ENCODE results near the gene CHMP1A. TPM values are rescaled to one million over a fixed set of nuclear protein-coding genes. Genes with fewer than 3 reads are reported as not detected.
A peak's percentile ranks its signal among the peaks of the same experiment; 100 is the strongest.

The CHMP1A gene
- total and polyA plus RNA-seq, 2 experiments from 2014 or later = 42.3 to 81.9 TPM

- Histone ChIP-seq H3K4me2 (peak overlapping the region; percentile 69), H3K27ac (ENCODE audit: low read depth) (no peak overlapping the region), H3K4me3 (peak overlapping the region; percentile 36; the same call in 1 of the 2 replicates), H3K27me3 (ENCODE audit: insufficient read depth) (no peaks in the 10 kb centered on the region), H2AFZ (peak overlapping the region; percentile 80; the same call in 1 of the 2 replicates), H3K4me1 (ENCODE audit: insufficient read depth) (peaks cover 11% of the 10 kb centered on the region), H4K20me1 (replicated peaks; ENCODE audit: insufficient read depth) (no peaks in the 10 kb centered on the region), H3F3A (replicated peaks; ENCODE audit: low read depth) (no peaks in the 10 kb centered on the region), H3K79me2 (replicated peaks; ENCODE audit: insufficient read depth) (no peaks in the 10 kb centered on the region), H3K36me3 (ENCODE audit: insufficient read depth) (no peaks in the 10 kb centered on the region), H3K9me2 (ENCODE audit: insufficient read depth) (no peaks in the 10 kb centered on the region)
- ATAC-seq (peak; percentile 68), DNase-seq (ENCODE audit: low spot score) (peak; percentile 80)
- Mint-ChIP-seq H3K36me3 (ENCODE audit: low read depth) (no peaks in the 10 kb centered on the region), H3K9me3 (no peaks in the 10 kb centered on the region), H3K4me1 (peaks cover 11% of the 10 kb centered on the region), H3K27me3 (ENCODE audit: insufficient read depth, low read depth, poor library complexity) (peaks cover 12% of the 10 kb centered on the region), H3K4me3 (no peak overlapping the region; the same call in 2 of the 3 replicates), H3K27ac (no peak overlapping the region)
- no peak for TF ChIP-seq EZH2 (IDR thresholded peaks at IDR 0.05; ENCODE audit: low read depth, unreplicated experiment)
- TF ChIP-seq EZH2phosphoT487 (IDR thresholded peaks at IDR 0.05; ENCODE audit: unreplicated experiment) = no peak
- TF ChIP-seq STAT1 (IDR thresholded peaks at IDR 0.05; ENCODE audit: unreplicated experiment) = no peak
- TF ChIP-seq, protein P1, sequence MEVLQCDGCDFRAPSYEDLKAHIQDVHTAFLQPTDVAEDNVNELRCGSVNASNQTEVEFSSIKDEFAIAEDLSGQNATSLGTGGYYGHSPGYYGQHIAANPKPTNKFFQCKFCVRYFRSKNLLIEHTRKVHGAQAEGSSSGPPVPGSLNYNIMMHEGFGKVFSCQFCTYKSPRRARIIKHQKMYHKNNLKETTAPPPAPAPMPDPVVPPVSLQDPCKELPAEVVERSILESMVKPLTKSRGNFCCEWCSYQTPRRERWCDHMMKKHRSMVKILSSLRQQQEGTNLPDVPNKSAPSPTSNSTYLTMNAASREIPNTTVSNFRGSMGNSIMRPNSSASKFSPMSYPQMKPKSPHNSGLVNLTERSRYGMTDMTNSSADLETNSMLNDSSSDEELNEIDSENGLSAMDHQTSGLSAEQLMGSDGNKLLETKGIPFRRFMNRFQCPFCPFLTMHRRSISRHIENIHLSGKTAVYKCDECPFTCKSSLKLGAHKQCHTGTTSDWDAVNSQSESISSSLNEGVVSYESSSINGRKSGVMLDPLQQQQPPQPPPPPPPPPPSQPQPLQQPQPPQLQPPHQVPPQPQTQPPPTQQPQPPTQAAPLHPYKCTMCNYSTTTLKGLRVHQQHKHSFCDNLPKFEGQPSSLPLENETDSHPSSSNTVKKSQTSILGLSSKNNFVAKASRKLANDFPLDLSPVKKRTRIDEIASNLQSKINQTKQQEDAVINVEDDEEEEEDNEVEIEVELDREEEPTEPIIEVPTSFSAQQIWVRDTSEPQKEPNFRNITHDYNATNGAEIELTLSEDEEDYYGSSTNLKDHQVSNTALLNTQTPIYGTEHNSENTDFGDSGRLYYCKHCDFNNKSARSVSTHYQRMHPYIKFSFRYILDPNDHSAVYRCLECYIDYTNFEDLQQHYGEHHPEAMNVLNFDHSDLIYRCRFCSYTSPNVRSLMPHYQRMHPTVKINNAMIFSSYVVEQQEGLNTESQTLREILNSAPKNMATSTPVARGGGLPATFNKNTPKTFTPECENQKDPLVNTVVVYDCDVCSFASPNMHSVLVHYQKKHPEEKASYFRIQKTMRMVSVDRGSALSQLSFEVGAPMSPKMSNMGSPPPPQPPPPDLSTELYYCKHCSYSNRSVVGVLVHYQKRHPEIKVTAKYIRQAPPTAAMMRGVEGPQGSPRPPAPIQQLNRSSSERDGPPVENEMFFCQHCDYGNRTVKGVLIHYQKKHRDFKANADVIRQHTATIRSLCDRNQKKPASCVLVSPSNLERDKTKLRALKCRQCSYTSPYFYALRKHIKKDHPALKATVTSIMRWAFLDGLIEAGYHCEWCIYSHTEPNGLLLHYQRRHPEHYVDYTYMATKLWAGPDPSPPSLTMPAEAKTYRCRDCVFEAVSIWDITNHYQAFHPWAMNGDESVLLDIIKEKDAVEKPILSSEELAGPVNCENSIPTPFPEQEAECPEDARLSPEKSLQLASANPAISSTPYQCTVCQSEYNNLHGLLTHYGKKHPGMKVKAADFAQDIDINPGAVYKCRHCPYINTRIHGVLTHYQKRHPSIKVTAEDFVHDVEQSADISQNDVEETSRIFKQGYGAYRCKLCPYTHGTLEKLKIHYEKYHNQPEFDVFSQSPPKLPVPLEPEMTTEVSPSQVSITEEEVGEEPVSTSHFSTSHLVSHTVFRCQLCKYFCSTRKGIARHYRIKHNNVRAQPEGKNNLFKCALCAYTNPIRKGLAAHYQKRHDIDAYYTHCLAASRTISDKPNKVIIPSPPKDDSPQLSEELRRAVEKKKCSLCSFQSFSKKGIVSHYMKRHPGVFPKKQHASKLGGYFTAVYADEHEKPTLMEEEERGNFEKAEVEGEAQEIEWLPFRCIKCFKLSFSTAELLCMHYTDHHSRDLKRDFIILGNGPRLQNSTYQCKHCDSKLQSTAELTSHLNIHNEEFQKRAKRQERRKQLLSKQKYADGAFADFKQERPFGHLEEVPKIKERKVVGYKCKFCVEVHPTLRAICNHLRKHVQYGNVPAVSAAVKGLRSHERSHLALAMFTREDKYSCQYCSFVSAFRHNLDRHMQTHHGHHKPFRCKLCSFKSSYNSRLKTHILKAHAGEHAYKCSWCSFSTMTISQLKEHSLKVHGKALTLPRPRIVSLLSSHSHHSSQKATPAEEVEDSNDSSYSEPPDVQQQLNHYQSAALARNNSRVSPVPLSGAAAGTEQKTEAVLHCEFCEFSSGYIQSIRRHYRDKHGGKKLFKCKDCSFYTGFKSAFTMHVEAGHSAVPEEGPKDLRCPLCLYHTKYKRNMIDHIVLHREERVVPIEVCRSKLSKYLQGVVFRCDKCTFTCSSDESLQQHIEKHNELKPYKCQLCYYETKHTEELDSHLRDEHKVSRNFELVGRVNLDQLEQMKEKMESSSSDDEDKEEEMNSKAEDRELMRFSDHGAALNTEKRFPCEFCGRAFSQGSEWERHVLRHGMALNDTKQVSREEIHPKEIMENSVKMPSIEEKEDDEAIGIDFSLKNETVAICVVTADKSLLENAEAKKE (CRISPR knock-in tag; IDR thresholded peaks at IDR 0.05) = no peak
- TF ChIP-seq CTCF (conservative IDR thresholded peaks at IDR 0.05; ENCODE audit: low read depth in 2 of 2) = no peak
- no peak for TF ChIP-seq CREB1 (CRISPR knock-in tag; IDR thresholded peaks at IDR 0.05; ENCODE audit: low read depth)
- no peak for TF ChIP-seq JUNB (IDR thresholded peaks at IDR 0.05; ENCODE audit: unreplicated experiment)
- TF ChIP-seq ZNF114 (CRISPR knock-in tag; IDR thresholded peaks at IDR 0.05) = no peak
Observed at GRCh38 chr16:89602273-89602951, 55.1 kb downstream of the CHMP1A start.

Data from GM23338 (cell line).